SJCRH30 (cell line): ENCODE results near the gene IL16. TPM values are rescaled to one million over a fixed set of nuclear protein-coding genes. Genes with fewer than 3 reads are reported as not detected.

Source experiments
- DNase-seq, 2 experiments: peaks; one replicate each; pipeline ENCODE4 v3.0.0-alpha.2; 2015 to 2020
- H3K27ac ChIP-seq: fragments of 250-450 bp; sonication (Bioruptor Pico); 2 replicates; pipeline ENCODE4 v1.5.1; 2020; ENCODE audit warnings: mild to moderate bottlenecking, moderate library complexity
- H3K27me3 ChIP-seq: fragments of 250-450 bp; sonication (Bioruptor Pico); 2 replicates; pipeline ENCODE4 v1.5.1; 2020; ENCODE audit warnings: mild to moderate bottlenecking, moderate library complexity
- H3K36me3 ChIP-seq: fragments of 250-450 bp; sonication (Bioruptor Pico); 2 replicates; pipeline ENCODE4 v1.5.1; 2020; ENCODE audit warnings: mild to moderate bottlenecking, moderate library complexity
- H3K4me1 ChIP-seq: fragments of 250-450 bp; sonication (Bioruptor Pico); 2 replicates; pipeline ENCODE4 v1.5.1; 2020; ENCODE audit warnings: mild to moderate bottlenecking, moderate library complexity
- H3K4me3 ChIP-seq: fragments of 250-450 bp; sonication (Bioruptor Pico); 2 replicates; pipeline ENCODE4 v1.5.1; 2020; ENCODE audit warnings: mild to moderate bottlenecking, moderate library complexity
- H3K9me3 ChIP-seq: fragments of 250-450 bp; sonication (Bioruptor Pico); replicated peaks from 2 replicates; pipeline ENCODE4 v1.5.1; 2020; ENCODE audit warnings: mild to moderate bottlenecking, moderate library complexity
- total RNA-seq: library from RNA; depleted of rRNA; stranded (reverse); fragments of >200 nt; shearing (Covaris generic); gene quantifications from 2 replicates; pipeline ENCODE4 v1.2.3, GENCODE V29; 2014

Gene IL16
- total RNA-seq, 1 experiment from 2014 or later = 0.18 TPM

DNA sequence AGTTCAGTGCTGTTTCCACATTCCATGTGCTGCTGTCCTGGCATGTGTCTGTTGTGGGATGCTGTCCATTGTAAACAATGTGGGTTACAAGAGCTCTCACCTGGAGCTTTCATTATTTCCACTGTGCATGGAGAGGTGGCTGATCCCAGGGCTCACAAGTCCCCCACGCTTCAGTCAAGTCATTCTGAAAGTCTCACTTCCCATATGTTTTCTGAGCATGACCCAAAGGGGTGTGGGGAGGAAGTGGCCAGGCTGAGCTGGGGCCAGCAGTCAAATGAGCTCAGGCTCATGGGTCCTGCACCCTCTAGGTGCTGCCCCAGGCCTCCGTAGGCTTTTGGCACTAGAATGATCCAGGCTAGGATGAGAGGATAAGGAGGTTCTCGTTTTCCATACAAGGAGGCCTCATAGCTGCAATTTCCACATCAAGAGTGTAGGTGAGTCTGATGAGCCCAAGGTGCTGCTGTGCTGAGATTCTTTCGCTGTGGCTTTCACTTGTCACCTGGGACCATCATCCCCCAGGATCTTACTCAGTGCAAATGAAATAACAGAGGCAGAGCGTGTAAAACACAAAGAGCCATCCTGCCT, 105.2 kb downstream of the IL16 start:
- Histone ChIP-seq H3K27ac (no peak overlapping the region), H3K4me1 (no peaks in the 10 kb centered on the region), H3K9me3 (no peaks in the 10 kb centered on the region), H3K36me3 (no peaks in the 10 kb centered on the region), H3K4me3 (no peak overlapping the region), H3K27me3 (no peaks in the 10 kb centered on the region)
- no peak for DNase-seq

DNA sequence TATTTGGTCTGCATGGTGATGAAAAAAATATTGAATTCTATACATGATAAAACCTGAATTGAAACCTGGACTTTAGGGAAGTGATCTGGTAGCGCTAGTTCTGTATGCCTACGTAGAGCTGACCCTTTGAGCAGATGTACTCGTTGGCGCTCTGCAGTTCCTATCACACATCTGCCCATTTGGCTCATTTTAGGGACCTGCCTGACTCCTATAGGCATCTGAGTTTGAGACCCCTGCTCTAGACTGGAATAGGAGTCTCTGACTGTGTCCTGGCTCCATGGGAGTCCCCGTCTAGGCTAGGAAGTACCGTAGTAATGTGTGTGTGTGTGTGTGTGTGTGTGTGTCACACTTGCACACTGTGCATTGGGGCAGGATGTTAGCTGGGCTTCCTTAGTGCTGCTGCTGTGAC, 106.0 kb downstream of the IL16 start:
- DNase-seq = no peak
- no peaks in the 10 kb centered on the region for H3K27me3 ChIP-seq
- H3K27ac ChIP-seq = no peak overlapping the region
- no peaks in the 10 kb centered on the region for H3K9me3 ChIP-seq
- H3K36me3 ChIP-seq = no peaks in the 10 kb centered on the region
- no peak overlapping the region for H3K4me3 ChIP-seq
- no peaks in the 10 kb centered on the region for H3K4me1 ChIP-seq

GRCh38 chr15:81303244-81304225, 106.9 kb downstream of the IL16 start:
- Histone ChIP-seq H3K27ac (no peak overlapping the region), H3K36me3 (no peaks in the 10 kb centered on the region), H3K4me1 (no peaks in the 10 kb centered on the region), H3K4me3 (no peak overlapping the region), H3K9me3 (no peaks in the 10 kb centered on the region), H3K27me3 (no peaks in the 10 kb centered on the region)
- no peak for DNase-seq

DNA sequence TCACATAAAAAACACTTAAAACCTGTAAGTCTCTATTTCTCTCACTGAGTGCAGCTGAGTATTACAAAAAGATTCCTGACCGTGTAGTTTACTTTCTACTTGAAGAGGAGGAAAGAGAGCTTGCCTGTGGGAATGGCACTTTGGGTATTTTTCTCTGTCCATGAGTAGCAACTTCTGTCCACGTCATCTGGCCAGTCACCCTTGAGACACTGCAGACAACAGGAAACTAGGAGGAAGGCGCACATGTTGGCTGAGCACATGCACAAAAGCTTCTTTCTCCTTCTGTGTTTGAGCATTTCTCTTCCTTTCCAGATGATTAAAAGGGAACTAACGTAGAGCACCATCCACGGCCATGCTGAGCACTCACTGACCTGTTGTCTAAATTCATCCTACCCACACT, 107.5 kb downstream of the IL16 start:
- no peak for DNase-seq
- Histone ChIP-seq H3K36me3 (no peaks in the 10 kb centered on the region), H3K27me3 (no peaks in the 10 kb centered on the region), H3K4me3 (no peak overlapping the region), H3K9me3 (no peaks in the 10 kb centered on the region), H3K4me1 (no peaks in the 10 kb centered on the region), H3K27ac (no peak overlapping the region)

- Histone ChIP-seq H3K9me3 (no peaks in the 10 kb centered on the region), H3K36me3 (no peaks in the 10 kb centered on the region; the same call in 1 of the 2 replicates), H3K27ac (no peak overlapping the region), H3K27me3 (no peaks in the 10 kb centered on the region), H3K4me1 (no peaks in the 10 kb centered on the region), H3K4me3 (no peak overlapping the region)
- DNase-seq = no peak
These were observed 111.6 kb downstream of the IL16 start for GRCh38 chr15:81308260-81308659.

- Histone ChIP-seq H3K36me3 (no peaks in the 10 kb centered on the region; the same call in 1 of the 2 replicates), H3K27me3 (no peaks in the 10 kb centered on the region), H3K4me1 (no peaks in the 10 kb centered on the region), H3K4me3 (no peak overlapping the region), H3K27ac (no peak overlapping the region), H3K9me3 (no peaks in the 10 kb centered on the region)
- DNase-seq = no peak
These were observed 113.2 kb downstream of the IL16 start for GRCh38 chr15:81309647-81310450.

GRCh38 chr15:81310480-81310879, 113.8 kb downstream of the IL16 start:
- no peak for DNase-seq
- no peaks in the 10 kb centered on the region; the same call in 1 of the 2 replicates for H3K36me3 ChIP-seq
- no peaks in the 10 kb centered on the region for H3K27me3 ChIP-seq
- no peaks in the 10 kb centered on the region for H3K9me3 ChIP-seq
- no peaks in the 10 kb centered on the region for H3K4me1 ChIP-seq
- H3K4me3 ChIP-seq = no peak overlapping the region
- no peak overlapping the region for H3K27ac ChIP-seq

GRCh38 chr15:81311752-81312464, 115.2 kb downstream of the IL16 start:
- no peak for DNase-seq
- Histone ChIP-seq H3K9me3 (no peaks in the 10 kb centered on the region), H3K36me3 (no peaks in the 10 kb centered on the region; the same call in 1 of the 2 replicates), H3K27me3 (no peaks in the 10 kb centered on the region), H3K27ac (no peak overlapping the region), H3K4me1 (no peaks in the 10 kb centered on the region), H3K4me3 (no peak overlapping the region)

GRCh38 chr15:81312790-81313543, 116.3 kb downstream of the IL16 start:
- Histone ChIP-seq H3K36me3 (no peaks in the 10 kb centered on the region; the same call in 1 of the 2 replicates), H3K9me3 (no peaks in the 10 kb centered on the region), H3K27me3 (no peaks in the 10 kb centered on the region), H3K4me1 (no peaks in the 10 kb centered on the region), H3K27ac (no peak overlapping the region), H3K4me3 (no peak overlapping the region)
- DNase-seq = peak in 1 of 2 experiments; percentile 12

- H3K4me3 ChIP-seq = no peak overlapping the region
- no peaks in the 10 kb centered on the region for H3K4me1 ChIP-seq
- no peaks in the 10 kb centered on the region for H3K27me3 ChIP-seq
- no peak for DNase-seq
- no peaks in the 10 kb centered on the region; the same call in 1 of the 2 replicates for H3K36me3 ChIP-seq
- no peaks in the 10 kb centered on the region for H3K9me3 ChIP-seq
- H3K27ac ChIP-seq = no peak overlapping the region
These were observed 117.0 kb downstream of the IL16 start for GRCh38 chr15:81313686-81314085.

DNA sequence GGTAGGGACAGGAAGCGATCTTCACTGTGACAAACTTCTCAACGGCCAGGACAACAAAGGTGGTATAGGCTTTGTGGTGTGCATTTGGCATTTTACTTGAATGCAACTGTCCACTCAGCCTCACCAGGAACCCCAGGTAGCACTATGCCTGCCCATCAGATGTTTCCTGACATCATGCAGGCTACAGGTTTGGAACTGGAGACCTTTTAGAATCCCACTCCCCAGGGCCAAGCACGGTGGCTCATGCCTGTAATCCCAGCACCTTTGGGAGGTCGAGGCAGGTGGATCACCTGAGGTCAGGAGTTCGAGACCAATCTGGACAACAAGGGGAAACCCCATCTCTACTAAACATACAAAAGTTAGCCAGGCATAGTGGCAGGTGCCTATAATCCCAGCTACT, 117.7 kb downstream of the IL16 start:
- Histone ChIP-seq H3K4me1 (no peaks in the 10 kb centered on the region), H3K27me3 (no peaks in the 10 kb centered on the region), H3K36me3 (no peaks in the 10 kb centered on the region; the same call in 1 of the 2 replicates), H3K27ac (no peak overlapping the region), H3K4me3 (no peak overlapping the region), H3K9me3 (no peaks in the 10 kb centered on the region)
- no peak for DNase-seq

GRCh38 chr15:81315452-81316175, 118.9 kb downstream of the IL16 start:
- Histone ChIP-seq H3K4me1 (no peaks in the 10 kb centered on the region), H3K27me3 (no peaks in the 10 kb centered on the region), H3K9me3 (no peaks in the 10 kb centered on the region), H3K27ac (no peak overlapping the region), H3K4me3 (no peak overlapping the region), H3K36me3 (no peaks in the 10 kb centered on the region; the same call in 1 of the 2 replicates)
- no peak for DNase-seq

- Histone ChIP-seq H3K27ac (no peak overlapping the region), H3K27me3 (no peaks in the 10 kb centered on the region), H3K4me1 (no peaks in the 10 kb centered on the region), H3K36me3 (no peaks in the 10 kb centered on the region; the same call in 1 of the 2 replicates), H3K4me3 (no peak overlapping the region), H3K9me3 (no peaks in the 10 kb centered on the region)
- no peak for DNase-seq
These were observed 119.6 kb downstream of the IL16 start for GRCh38 chr15:81316267-81316666.
